CD4-positive, alpha-beta T cell treated with Interleukin-6 for 4 hours (primary cell): Measurements from ENCODE around the gene TMEM135.

Source experiments
- DNase-seq: peaks from one replicate; pipeline ENCODE4 v3.0.0-alpha.2; 2020; ENCODE audit warnings: mixed read lengths

TMEM135 gene

GRCh38 chr11:87201376-87201775 is 163.6 kb downstream of the TMEM135 start:
- DNase-seq: no peak

DNA sequence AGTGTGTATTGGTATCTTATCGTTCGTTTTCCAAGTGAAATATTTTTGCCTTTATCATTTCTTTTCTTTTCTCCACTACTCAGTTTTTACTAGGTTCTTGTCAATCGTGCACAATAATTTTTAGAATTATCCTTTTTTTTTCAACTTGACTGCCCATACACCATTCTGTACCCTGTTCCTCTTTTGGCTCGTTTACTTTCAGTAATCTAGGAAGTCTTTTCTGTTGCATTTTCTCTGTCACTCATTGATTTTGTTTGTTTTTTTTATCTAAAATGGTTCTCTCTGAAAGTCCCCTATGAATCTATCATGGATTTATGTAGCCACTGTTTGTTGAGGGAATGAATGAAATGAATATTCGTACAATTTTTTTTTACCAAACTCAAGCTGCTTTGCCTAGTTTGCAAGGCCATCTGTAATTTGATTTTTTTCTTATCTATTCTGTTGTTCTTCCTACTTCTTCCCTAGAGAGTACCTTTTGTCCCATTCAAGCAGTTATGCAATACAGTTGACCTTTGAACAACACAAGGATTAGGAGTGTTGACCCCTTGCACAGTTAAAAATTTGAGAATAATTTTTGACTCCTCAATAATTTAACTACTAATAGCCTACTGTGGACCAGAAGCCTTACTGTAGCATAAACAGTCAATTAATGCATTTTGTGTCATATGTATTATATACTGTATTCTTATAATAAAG is 166.3 kb downstream of the TMEM135 start:
- no peak for DNase-seq

- DNase-seq: no peak
These were observed 175.2 kb downstream of the TMEM135 start for GRCh38 chr11:87212891-87213290.

GRCh38 chr11:87213444-87213843 is 175.7 kb downstream of the TMEM135 start:
- DNase-seq: no peak

GRCh38 chr11:87215236-87215635 is 177.5 kb downstream of the TMEM135 start:
- no peak for DNase-seq

DNA sequence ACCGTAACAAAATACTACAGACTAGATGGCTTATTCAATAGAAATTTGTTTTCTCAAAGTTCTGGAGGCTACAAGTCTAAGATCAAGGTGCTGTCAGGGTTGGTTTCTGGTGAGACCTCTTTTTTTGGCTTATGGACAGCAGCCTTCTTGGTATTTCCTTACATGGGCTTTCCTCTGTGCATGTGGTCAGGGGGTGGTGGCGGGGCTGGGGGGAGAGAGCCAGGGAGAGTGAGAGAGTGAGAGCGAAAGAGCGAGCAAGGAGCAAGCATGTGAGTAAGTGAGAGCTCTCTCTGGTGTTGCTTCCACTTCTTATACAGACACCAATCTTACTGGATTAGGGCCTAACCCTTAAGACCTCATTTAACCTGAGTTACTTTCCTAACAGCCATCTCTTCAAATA is 181.5 kb downstream of the TMEM135 start:
- DNase-seq: no peak

- no peak for DNase-seq
These were observed 186.1 kb downstream of the TMEM135 start for GRCh38 chr11:87223816-87224215.

DNA sequence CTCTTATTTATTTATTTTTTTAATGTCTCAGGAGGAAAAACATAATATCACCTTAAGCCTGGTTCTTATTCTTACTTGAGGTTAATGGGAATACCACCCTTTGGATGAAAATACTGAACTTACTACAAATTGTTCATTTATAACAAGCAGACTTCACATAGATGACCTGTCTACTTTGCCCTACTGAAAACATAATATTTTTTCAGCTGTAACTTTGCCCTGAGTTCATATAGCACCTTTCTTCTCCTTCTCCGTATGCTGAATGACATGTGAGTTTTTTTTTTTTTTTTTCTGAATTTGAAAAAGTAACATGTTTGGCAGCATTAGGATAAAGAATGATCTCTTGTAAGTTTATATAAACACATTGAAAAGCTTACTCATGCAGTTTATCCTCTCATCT is 186.8 kb downstream of the TMEM135 start:
- DNase-seq: no peak

DNA sequence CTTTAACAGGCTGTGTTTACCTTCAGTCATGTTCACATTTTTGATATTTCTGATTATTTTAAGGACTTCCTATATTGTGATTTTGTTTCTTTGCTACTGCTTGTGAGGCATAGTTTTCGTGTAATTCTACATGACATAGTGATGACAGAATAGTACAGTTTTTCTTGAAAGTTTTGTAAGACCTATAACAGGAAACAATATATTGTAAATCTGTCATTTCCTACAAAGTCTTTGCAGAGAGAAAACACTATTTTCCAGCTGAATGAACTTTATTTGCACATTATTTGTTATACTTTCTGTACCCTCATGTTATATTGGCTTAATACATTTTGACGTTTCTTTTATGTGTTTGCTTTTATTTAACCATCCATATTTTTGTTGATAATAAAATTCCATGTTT is 191.1 kb downstream of the TMEM135 start:
- no peak for DNase-seq

DNA sequence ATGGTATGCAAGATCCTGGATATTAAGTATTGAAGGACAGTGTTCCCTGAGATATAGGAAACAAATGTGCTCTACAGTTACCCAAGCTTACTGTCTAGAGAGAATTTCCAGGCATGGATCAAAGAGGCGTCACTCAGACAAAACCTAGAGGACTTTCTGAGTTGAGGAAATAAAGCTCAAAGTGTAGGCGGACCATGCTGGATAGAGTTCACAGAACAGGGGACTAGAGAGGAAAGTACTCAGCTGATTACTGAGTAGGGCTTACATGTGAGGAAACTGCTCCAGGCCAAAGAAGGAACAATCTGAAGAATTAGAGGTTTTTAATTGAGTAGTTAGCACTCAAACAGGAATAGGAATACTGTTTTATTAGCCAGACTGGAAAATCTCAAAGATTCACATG is 193.3 kb downstream of the TMEM135 start:
- no peak for DNase-seq

- no peak for DNase-seq
These were observed 194.6 kb downstream of the TMEM135 start for GRCh38 chr11:87232320-87232719.

- DNase-seq: no peak
These were observed 197.6 kb downstream of the TMEM135 start for GRCh38 chr11:87235366-87235765.

GRCh38 chr11:87236368-87236767 is 198.6 kb downstream of the TMEM135 start:
- no peak for DNase-seq

GRCh38 chr11:87239001-87239400 is 201.3 kb downstream of the TMEM135 start:
- DNase-seq: no peak

GRCh38 chr11:87239531-87239930 is 201.8 kb downstream of the TMEM135 start:
- no peak for DNase-seq

DNA sequence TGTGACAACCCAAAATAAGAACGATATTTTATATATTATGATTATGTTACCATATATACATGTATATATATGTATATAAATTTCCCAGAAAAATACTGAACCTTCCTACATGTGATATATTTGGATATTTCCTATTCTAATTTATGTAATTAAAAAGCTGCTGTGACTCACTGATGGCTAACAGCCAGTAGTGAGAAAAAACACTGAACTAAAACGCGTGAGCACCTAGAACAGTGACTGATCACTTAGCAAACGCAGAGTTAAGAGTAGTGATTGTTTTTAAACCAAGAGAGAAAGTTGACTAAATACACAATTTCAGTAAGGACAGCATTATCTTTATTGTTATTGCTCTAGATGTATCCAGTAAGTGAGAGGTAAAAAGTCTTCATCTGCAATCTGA is 213.8 kb downstream of the TMEM135 start:
- DNase-seq: no peak

- no peak for DNase-seq
These were observed 215.1 kb downstream of the TMEM135 start for GRCh38 chr11:87252869-87253268.

DNA sequence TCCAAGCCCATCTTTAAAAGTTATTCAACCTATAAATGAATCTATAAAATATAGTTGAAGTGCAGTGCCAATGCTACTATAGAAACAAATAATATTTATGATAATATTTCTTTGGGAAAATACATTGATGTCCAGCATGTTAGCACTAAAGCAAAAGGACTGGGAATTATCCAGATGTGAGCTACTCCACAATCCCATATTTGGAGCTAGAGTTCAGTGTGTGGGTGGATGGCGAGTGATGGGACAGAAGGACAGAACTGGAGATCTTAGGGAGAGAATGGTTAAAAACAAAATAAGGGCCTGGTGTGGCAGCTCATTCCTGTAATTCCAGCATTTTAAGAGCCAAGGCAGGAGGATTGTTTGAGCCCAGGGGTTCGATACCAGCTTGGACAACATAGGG is 216.8 kb downstream of the TMEM135 start:
- DNase-seq: no peak

GRCh38 chr11:87255589-87255988 is 217.9 kb downstream of the TMEM135 start:
- no peak for DNase-seq

DNA sequence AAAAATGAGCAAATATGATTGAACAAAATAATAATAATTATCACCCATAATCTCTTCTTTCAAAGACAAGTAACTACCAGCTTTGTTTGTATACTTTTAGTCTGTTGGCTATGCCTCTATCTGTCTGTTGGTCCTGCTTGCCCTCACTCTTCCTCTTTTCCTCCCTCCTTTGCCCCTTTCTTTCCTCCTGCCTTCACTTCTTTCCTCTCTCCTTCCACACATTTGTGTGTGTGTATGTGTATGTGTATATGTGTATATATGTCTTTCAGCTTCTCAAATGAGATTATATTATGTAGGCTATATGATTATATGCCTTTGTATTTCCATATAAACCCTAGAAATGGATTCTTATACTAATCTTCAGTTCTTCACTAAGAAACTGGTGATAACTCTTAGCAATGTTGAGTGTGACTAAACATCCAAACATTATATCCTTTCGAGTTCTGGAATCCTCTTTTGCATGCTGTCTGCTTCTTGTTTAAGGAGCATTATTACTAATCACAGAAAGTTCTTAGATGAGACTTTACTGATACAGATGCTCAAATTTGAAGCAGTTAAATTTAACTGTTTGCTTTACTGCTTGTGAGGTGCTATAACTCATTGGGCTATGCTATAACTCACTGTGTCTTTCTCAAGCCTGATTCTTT is 219.1 kb downstream of the TMEM135 start:
- DNase-seq: no peak

GRCh38 chr11:87258171-87258833 is 220.6 kb downstream of the TMEM135 start:
- DNase-seq: no peak

GRCh38 chr11:87259736-87260135 is 222.0 kb downstream of the TMEM135 start:
- no peak for DNase-seq

DNA sequence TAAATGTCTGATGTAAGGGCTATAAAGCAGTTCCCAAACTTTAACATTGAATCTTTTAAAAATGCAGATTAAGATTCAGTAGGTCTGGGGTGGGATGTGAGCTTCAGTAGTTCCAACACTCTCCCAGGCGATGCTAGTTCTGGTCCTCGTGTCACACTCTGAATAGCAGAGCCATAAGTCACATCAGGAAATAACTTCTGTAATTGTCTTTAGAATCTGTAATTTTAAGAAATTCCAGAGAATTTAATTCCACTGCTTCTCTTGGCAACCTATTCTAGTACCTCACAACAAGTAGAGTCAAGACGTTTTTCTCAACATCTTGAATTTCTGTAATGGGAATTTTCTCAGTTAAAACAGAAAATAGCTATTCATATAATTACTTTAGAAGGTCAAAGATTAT is 223.1 kb downstream of the TMEM135 start:
- no peak for DNase-seq

DNA sequence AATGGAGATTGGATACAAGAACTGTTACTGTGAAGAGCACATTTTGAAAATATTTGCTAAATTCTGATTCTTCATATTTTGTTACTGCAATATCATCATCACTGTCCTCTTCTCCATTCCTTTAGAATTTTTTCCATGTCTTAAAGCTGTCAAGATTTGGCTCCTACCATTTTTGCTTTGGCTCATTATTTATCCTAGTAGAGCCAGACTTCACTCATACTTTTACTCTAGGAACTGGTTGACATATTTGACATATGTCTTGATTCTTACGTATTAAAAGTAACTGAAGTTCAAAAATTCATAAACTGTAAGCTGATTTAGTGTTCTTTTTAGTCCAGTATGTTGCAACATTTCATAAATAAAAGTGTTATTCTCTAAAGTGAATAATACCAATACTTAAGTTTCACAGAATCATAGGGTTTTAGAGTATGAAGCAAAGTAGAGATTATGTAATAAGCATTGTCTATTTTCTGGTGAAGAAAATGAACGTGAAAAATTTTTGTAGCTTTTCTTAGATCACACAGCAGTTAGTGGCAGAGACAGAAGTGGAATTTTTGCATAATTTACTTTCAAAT is 225.6 kb downstream of the TMEM135 start:
- DNase-seq: no peak
